KMS-11 (cell line): ENCODE measurements around the gene AGPAT1.

ENCODE experiments used
- H2AFZ ChIP-seq: fragments of 200-600 bp; sonication (generic); 2 replicates; pipeline ENCODE4 v1.6.1; 2016; ENCODE audit warnings: antibody characterized with exemption, mixed run types, low read depth
- H3K27ac ChIP-seq: fragments of 200-600 bp; sonication (generic); 2 replicates; pipeline ENCODE4 v1.6.1; 2016; ENCODE audit warnings: mild to moderate bottlenecking, mixed run types
- H3K27me3 ChIP-seq: fragments of 200-600 bp; sonication (generic); 2 replicates; pipeline ENCODE4 v1.6.1; 2017; ENCODE audit warnings: mild to moderate bottlenecking, low read depth, mixed run types, moderate library complexity; ENCODE audit not compliant: insufficient read depth
- H3K36me3 ChIP-seq: fragments of 200-600 bp; sonication (generic); 2 replicates; pipeline ENCODE4 v1.6.1; 2017; ENCODE audit warnings: mild to moderate bottlenecking, mixed run types; ENCODE audit not compliant: insufficient read depth
- H3K4me1 ChIP-seq: fragments of 200-600 bp; sonication (generic); 2 replicates; pipeline ENCODE4 v1.6.1; 2016; ENCODE audit warnings: mild to moderate bottlenecking, low read depth, mixed run types; ENCODE audit not compliant: poor library complexity, severe bottlenecking
- H3K4me2 ChIP-seq: fragments of 200-600 bp; sonication (generic); 2 replicates; pipeline ENCODE4 v1.7.0; 2016; ENCODE audit warnings: mild to moderate bottlenecking, mixed run types
- H3K4me3 ChIP-seq: fragments of 200-600 bp; sonication (generic); IDR thresholded peaks from 2 replicates; pipeline ENCODE4 v1.6.1; 2017; ENCODE audit warnings: low read depth, low read length, mixed read lengths; ENCODE audit not compliant: insufficient read depth
- H3K79me2 ChIP-seq: fragments of 200-600 bp; sonication (generic); 2 replicates; pipeline ENCODE4 v1.6.1; 2016; ENCODE audit warnings: low read depth, mixed run types; ENCODE audit not compliant: insufficient read depth
- H3K9ac ChIP-seq: fragments of 200-600 bp; sonication (generic); 2 replicates; pipeline ENCODE4 v1.6.1; 2016; ENCODE audit warnings: mild to moderate bottlenecking, mixed run types
- H4K20me1 ChIP-seq: fragments of 200-600 bp; sonication (generic); 2 replicates; pipeline ENCODE4 v1.6.1; 2016; ENCODE audit warnings: mild to moderate bottlenecking, mixed run types; ENCODE audit not compliant: insufficient read depth
- TF ChIP-seq, protein P1 (sequence below): fragments of 200-600 bp; sonication (generic); conservative IDR thresholded peaks from 2 replicates; pipeline ENCODE4 v1.6.1; 2017; ENCODE audit warnings: low read depth, mild to moderate bottlenecking, antibody characterized with exemption, low read length, moderate library complexity, mixed read lengths

The AGPAT1 gene

DNA sequence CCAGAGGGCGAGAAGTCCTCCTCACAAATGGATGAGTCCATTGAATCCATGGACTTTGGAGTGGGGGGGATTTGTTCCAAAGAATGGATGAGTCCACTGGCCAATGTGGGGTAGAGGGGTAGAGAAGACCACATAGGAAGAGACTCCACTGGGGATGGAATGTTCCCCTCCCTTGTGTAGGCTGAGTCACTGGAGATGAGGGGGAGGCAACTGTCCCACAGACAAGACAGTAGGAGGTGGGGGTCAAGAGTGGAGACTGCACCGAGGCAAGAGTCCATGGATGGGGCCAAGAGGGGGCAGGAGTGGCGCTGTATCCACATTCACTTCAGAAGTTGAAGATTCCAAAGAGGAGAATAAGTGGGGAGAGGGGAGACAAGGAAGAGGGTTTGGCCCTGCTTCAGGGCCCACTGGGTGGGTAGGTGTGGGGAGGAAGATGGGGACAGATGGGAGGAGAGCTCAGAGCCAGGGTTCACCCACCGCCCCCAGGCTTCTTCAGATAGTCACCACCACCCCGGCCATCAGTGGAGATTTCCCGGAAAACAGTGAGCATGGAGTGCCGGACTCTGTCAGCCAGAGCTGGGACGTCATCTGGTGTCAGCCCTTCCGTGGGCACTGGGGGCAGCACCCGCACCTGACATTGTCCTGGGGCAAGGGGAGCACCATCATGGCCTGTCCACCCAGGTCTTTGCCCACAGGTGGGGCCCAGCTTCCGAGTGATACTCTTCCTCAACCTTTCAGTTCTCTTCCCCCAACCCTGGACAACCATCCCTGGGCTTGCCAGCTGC is 6.9 kb downstream of the AGPAT1 start:
- Histone ChIP-seq H3K9ac (no peak overlapping the region), H3K4me1 (no peaks in the 10 kb centered on the region), H3K79me2 (no peaks in the 10 kb centered on the region), H2AFZ (no peak overlapping the region), H3K27me3 (no peaks in the 10 kb centered on the region), H4K20me1 (no peaks in the 10 kb centered on the region), H3K4me2 (no peak overlapping the region), H3K4me3 (no peak overlapping the region), H3K27ac (no peak overlapping the region), H3K36me3 (no peaks in the 10 kb centered on the region)
- TF ChIP-seq, protein P1, sequence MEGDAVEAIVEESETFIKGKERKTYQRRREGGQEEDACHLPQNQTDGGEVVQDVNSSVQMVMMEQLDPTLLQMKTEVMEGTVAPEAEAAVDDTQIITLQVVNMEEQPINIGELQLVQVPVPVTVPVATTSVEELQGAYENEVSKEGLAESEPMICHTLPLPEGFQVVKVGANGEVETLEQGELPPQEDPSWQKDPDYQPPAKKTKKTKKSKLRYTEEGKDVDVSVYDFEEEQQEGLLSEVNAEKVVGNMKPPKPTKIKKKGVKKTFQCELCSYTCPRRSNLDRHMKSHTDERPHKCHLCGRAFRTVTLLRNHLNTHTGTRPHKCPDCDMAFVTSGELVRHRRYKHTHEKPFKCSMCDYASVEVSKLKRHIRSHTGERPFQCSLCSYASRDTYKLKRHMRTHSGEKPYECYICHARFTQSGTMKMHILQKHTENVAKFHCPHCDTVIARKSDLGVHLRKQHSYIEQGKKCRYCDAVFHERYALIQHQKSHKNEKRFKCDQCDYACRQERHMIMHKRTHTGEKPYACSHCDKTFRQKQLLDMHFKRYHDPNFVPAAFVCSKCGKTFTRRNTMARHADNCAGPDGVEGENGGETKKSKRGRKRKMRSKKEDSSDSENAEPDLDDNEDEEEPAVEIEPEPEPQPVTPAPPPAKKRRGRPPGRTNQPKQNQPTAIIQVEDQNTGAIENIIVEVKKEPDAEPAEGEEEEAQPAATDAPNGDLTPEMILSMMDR, result no peak

DNA sequence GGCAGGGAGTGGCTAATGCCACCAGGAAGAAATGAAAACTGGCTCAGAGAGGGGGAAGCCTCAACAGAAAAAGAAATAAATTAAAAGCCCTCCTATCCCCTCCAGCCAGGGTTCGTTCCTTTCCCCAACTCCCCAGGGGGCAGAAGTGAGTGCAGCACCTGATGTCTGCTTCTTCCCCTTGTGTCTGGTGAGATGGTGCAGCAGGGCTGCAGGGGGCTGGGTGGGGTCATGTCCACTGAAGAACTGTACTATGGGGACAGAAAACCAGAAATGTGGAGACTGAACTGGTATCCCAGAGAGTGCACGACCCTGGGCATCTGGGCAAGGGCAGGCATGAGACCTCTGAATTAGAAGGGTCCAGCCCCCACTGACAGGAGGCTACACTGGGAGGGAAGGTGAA is 7.5 kb downstream of the AGPAT1 start:
- Histone ChIP-seq H3K9ac (no peak overlapping the region), H3K36me3 (no peaks in the 10 kb centered on the region), H2AFZ (no peak overlapping the region), H3K4me2 (no peak overlapping the region), H3K27me3 (no peaks in the 10 kb centered on the region), H3K27ac (no peak overlapping the region), H3K4me3 (no peak overlapping the region), H3K79me2 (no peaks in the 10 kb centered on the region), H3K4me1 (no peaks in the 10 kb centered on the region), H4K20me1 (no peaks in the 10 kb centered on the region)
- TF ChIP-seq, protein P1, result no peak

- Histone ChIP-seq H3K36me3 (no peaks in the 10 kb centered on the region), H3K4me2 (no peak overlapping the region)
Measured at GRCh38 chr6:32167761-32168262, 8.1 kb downstream of the AGPAT1 start.

DNA sequence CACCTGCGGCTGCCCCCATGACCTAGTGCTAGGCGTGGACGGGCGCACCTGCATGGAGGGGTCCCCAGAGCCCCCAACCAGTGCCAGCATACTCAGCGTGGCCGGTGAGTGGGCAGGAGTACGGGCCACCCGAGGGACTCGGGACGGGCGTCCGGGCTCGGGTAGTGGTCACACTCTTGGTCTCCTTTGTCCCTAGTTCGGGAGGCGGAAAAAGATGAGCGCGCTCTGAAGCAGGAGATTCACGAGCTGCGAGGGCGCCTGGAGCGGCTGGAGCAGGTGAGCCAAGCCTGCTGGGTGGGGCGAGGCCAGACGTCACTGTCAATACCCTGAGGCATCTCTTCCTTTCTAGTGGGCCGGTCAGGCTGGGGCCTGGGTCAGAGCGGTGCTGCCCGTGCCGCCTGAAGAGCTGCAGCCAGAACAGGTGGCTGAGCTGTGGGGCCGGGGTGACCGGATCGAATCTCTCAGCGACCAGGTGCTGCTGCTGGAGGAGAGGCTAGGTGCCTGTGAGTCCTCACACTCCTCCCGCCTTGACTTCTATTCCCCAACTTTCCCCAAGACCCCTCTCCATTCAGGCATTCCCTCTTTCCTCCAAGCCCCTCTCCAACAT is 8.6 kb downstream of the AGPAT1 start:
- no peak overlapping the region for H3K4me3 ChIP-seq
- no peaks in the 10 kb centered on the region for H3K27me3 ChIP-seq
- no peaks in the 10 kb centered on the region for H3K4me1 ChIP-seq
- H3K4me2 ChIP-seq, result no peak overlapping the region
- no peaks in the 10 kb centered on the region for H3K79me2 ChIP-seq
- H4K20me1 ChIP-seq, result no peaks in the 10 kb centered on the region
- no peak overlapping the region for H3K27ac ChIP-seq
- no peak overlapping the region for H3K9ac ChIP-seq
- TF ChIP-seq, protein P1, result no peak
- H3K36me3 ChIP-seq, result no peaks in the 10 kb centered on the region
- no peak overlapping the region for H2AFZ ChIP-seq

More at GRCh38 chr6:32167761-32168262, 8.1 kb downstream of the AGPAT1 start:
- Histone ChIP-seq H3K9ac (no peak overlapping the region), H3K27me3 (no peaks in the 10 kb centered on the region), H3K4me3 (no peak overlapping the region), H3K27ac (no peak overlapping the region), H3K4me1 (no peaks in the 10 kb centered on the region), H4K20me1 (no peaks in the 10 kb centered on the region), H2AFZ (no peak overlapping the region), H3K79me2 (no peaks in the 10 kb centered on the region)
- TF ChIP-seq, protein P1, result no peak
